Mucosa of stomach (tissue), 1 donor: ENCODE measurements around the gene MSL1.

Experiments used
- H3K27me3 ChIP-seq: one replicate; pipeline ENCODE4 v1.7.0; 2013; ENCODE audit warnings: mild to moderate bottlenecking, low read length; ENCODE audit not compliant: control insufficient read depth, insufficient read depth
- H3K36me3 ChIP-seq: one replicate; pipeline ENCODE4 v1.7.0; 2013; ENCODE audit warnings: low read length; ENCODE audit not compliant: control insufficient read depth, insufficient read depth
- H3K4me1 ChIP-seq: one replicate; pipeline ENCODE4 v1.7.0; 2013; ENCODE audit warnings: mild to moderate bottlenecking, low read length; ENCODE audit not compliant: control insufficient read depth, insufficient read depth
- H3K4me3 ChIP-seq: one replicate; pipeline ENCODE4 v1.7.0; 2013; ENCODE audit warnings: low read length
- H3K9ac ChIP-seq: one replicate; pipeline ENCODE4 v1.7.0; 2013; ENCODE audit warnings: mild to moderate bottlenecking, low read length, moderate library complexity
- H3K9me3 ChIP-seq: one replicate; pipeline ENCODE4 v1.7.0; 2013; ENCODE audit warnings: mild to moderate bottlenecking, low read length, moderate library complexity; ENCODE audit not compliant: control insufficient read depth
- donor health status: Pancreatic carcinoma.

Gene MSL1, protein sequence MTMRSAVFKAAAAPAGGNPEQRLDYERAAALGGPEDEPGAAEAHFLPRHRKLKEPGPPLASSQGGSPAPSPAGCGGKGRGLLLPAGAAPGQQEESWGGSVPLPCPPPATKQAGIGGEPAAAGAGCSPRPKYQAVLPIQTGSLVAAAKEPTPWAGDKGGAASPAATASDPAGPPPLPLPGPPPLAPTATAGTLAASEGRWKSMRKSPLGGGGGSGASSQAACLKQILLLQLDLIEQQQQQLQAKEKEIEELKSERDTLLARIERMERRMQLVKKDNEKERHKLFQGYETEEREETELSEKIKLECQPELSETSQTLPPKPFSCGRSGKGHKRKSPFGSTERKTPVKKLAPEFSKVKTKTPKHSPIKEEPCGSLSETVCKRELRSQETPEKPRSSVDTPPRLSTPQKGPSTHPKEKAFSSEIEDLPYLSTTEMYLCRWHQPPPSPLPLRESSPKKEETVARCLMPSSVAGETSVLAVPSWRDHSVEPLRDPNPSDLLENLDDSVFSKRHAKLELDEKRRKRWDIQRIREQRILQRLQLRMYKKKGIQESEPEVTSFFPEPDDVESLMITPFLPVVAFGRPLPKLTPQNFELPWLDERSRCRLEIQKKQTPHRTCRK

DNA sequence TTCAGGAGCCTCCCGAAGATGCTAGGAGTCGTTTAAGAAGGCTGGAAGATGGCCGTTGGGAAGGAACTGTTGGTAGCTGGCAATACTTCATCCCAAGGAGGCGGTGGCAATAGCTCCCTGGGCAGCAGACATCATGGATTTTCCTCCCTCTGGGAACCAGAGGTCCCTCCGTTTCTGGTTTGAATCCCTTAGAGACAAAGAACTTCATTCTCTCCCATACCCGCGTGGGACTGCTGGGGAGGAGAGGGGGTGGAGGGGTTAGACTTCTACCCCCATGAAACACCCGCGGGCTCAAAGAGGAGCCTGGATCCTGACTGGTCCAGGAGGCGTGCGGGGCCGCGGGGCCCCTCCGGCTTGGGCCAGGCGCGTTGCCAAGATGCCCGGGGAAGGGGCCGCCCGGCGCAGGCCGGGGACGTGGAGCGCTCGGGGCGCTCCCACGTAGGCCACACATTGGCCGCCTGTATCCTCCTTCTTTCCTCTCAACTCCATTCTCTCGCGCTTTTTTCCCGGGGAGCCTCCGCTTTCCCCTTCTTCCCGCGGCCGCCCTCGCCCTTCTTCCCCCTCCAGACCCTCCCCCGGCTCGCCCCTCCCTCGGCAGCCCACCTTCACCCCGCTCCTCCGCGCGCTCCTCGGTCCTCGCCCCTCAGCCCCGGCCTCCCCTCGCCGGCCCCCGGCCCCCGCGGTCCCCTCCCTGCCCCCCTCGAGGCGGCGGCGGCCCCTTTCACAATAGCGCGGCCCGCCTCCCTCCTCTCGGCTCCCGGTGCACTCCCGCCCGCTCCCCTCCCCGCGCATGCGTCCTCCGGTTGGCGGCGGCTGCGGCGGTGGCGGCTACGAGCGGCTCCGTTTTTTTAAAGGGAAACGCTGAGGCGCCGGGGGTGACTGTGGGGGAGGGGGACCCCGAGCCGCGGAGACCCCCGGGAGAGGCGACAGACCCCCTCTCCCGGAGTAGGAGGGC is at the start of gene MSL1:
Gene MSL1 (plus strand): TSS at position 791 of the 955 bp plus-strand sequence. CDS start 642 bp downstream, outside the sequence.
- H3K4me1 ChIP-seq: peaks cover 3% of the 10 kb centered on the region
- no peaks in the 10 kb centered on the region for H3K27me3 ChIP-seq
- H3K4me3 ChIP-seq: peak within 1 kb of the TSS; percentile 72
- peak within 1 kb of the TSS; percentile 80 for H3K9ac ChIP-seq
- H3K9me3 ChIP-seq: no peaks in the 10 kb centered on the region
- H3K36me3 ChIP-seq: peaks cover 5% of the 10 kb centered on the region

DNA sequence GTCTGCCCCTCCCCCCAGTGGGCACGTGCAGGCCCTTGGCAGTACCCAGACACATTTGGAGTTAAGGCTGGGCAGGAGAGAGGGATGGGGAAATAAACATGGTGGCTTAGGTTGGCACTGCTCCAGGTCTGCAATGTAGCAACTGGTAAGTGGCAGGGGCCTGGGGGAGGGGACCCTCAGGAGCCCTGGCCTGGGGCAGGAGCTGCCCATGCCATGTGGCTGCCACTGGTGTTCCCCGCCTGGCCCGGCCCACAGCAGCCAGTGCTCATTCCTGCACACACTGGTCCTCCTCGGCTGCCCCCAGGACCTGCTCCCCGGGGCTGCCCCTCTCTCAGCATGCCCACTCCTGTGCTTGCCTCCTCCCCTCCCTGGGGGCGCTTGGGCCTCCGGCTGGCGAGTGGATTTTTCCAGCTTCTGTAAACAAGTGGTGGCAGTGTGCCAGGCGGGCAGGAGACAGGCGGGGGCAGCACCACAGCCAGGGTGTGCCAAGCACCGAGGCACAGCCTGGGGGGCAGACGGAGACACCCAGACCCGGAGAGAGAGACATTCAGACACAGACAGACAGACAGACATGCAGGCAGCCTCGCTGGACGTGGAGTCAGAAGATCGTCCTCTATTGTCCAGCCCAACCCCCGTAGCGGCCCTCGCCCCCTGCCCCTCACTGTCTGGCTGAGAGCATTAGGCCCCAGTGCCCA is 49.6 kb upstream of the MSL1 start:
- Histone ChIP-seq H3K9me3 (no peaks in the 10 kb centered on the region), H3K27me3 (no peaks in the 10 kb centered on the region), H3K9ac (peak overlapping the region; percentile 77), H3K36me3 (peaks cover 4% of the 10 kb centered on the region), H3K4me3 (peak overlapping the region; percentile 56), H3K4me1 (peaks cover 98% of the 10 kb centered on the region)

DNA sequence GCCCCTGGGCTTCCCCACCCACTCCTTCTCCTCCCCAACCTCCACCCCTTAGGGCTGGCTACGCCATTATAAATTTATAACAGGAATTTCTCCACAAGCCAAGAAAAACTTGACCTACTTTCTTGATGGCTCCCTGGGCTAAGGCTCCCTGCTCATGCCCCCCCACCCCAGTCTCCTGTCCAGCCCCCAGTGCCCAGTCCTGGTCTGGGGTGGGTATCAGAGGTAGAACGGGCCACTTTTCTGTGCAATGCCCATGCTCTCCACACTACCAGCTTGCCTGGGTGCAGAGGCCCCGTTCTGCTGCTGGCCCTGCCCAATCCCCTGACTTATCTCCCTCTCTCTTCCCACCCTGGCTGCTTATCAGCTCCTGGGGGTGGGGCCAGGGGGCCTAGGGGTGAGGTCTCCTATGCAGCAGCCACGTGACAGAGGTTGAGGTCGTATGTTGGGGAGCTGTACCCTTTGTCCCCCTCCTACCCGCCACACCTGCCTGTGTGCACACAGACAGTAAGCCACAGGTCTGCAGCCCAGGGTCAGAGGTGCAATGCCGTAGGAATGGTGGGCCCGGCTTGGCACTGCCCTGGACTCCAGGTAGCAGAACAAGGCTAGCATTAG is 48.9 kb upstream of the MSL1 start:
- Histone ChIP-seq H3K9me3 (no peaks in the 10 kb centered on the region), H3K27me3 (no peaks in the 10 kb centered on the region), H3K36me3 (peaks cover 7% of the 10 kb centered on the region), H3K9ac (peak overlapping the region; percentile 77), H3K4me3 (no peak overlapping the region), H3K4me1 (peaks cover 91% of the 10 kb centered on the region)

DNA sequence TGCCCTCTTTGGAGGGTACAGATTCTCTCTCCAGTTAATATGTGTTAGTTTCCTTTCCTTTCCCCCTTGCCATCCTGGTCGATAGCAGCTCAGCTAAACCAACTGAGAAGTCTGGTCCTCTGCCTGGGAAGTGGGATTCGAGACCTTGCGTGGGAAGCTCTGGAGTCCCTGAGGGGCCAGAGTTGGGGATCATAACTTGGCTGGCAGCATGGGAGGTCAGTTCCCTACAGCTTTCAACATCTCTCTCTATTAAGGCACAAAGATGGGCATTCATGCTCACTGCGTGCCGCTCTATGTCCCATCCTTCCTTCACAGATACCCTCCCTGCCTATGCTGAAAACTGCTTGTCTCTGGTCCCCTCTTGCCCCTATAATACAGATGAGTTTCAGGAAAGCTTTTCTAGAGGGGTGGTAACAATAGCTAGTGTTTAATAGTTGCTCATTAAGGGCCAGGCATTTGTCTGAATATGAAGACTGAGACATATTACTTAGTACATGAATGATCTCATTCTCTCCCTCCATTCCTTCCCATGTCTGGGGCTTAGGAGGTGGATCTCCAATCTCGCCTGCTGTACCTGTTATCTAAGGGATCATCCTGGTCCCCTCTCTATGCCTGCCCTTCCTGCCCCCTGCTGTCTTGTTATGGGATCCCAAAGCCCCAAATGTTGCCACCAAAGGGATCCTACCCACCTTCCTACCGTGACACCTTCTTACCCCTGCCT is 48.2 kb upstream of the MSL1 start:
- no peak overlapping the region for H3K4me3 ChIP-seq
- peak overlapping the region; percentile 44 for H3K9ac ChIP-seq
- no peaks in the 10 kb centered on the region for H3K27me3 ChIP-seq
- H3K36me3 ChIP-seq: peaks cover 7% of the 10 kb centered on the region
- H3K9me3 ChIP-seq: no peaks in the 10 kb centered on the region
- peaks cover 83% of the 10 kb centered on the region for H3K4me1 ChIP-seq

DNA sequence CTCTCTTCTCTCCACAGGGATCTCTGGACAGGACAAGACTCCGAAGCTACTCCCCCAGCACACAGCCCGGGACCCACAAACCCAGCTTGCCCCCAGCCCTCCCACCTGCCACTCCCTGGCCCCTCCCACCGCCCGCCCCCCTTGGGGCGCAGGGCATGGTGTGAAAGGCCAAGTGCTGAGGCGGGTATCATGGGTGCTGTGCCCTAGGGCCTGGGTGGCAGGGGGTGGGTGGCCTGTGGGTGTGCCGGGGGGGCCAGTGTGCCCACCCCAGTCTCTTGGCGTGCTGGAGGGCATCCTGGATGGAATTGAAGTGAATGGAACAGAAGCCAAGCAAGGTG is 47.6 kb upstream of the MSL1 start:
- Histone ChIP-seq H3K27me3 (no peaks in the 10 kb centered on the region), H3K36me3 (peaks cover 7% of the 10 kb centered on the region), H3K9ac (peak overlapping the region; percentile 44), H3K9me3 (no peaks in the 10 kb centered on the region), H3K4me1 (peaks cover 78% of the 10 kb centered on the region), H3K4me3 (no peak overlapping the region)

GRCh38 chr17:40074871-40075200 is 46.9 kb upstream of the MSL1 start:
- peak overlapping the region; percentile 44 for H3K9ac ChIP-seq
- peaks cover 71% of the 10 kb centered on the region for H3K4me1 ChIP-seq
- no peaks in the 10 kb centered on the region for H3K9me3 ChIP-seq
- no peak overlapping the region for H3K4me3 ChIP-seq
- no peaks in the 10 kb centered on the region for H3K27me3 ChIP-seq
- peaks cover 7% of the 10 kb centered on the region for H3K36me3 ChIP-seq

- Histone ChIP-seq H3K27me3 (no peaks in the 10 kb centered on the region), H3K9me3 (no peaks in the 10 kb centered on the region), H3K9ac (peak overlapping the region; percentile 44), H3K36me3 (peaks cover 7% of the 10 kb centered on the region), H3K4me3 (no peak overlapping the region), H3K4me1 (peaks cover 66% of the 10 kb centered on the region)
Measured at GRCh38 chr17:40075201-40075941, 46.4 kb upstream of the MSL1 start.

DNA sequence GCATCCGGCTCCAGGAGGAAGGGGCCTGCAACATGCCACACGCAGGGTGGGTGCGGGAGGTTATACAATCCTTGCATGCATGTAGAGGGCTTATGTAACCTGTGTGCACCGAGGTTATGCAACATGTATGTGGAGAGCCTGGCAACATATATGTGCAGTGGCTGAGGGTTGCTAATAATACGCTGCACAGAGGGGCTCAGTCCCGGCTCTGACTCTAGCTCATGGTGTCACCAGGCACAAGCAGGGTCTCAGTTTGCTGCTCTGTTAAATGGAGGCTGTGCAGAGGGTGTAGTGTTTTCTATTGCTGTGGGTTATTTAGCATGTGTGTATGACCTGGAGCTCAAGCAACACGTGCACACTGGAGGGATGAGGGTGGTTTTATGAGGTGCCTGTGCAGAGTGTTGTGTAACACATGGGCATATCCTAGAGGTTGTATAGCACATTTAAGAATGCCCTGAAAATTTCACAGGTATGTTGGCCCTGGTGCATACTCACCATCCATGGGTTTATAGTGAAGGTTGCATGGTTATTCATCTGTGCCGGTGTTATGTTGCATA is 45.8 kb upstream of the MSL1 start:
- Histone ChIP-seq H3K4me3 (no peak overlapping the region), H3K9ac (peak overlapping the region; percentile 44), H3K9me3 (no peaks in the 10 kb centered on the region), H3K4me1 (peaks cover 62% of the 10 kb centered on the region), H3K36me3 (peaks cover 7% of the 10 kb centered on the region), H3K27me3 (no peaks in the 10 kb centered on the region)

GRCh38 chr17:40076591-40076990 is 45.2 kb upstream of the MSL1 start:
- Histone ChIP-seq H3K27me3 (no peaks in the 10 kb centered on the region), H3K9ac (peak overlapping the region; percentile 3), H3K4me1 (peaks cover 59% of the 10 kb centered on the region), H3K4me3 (no peak overlapping the region), H3K36me3 (peaks cover 7% of the 10 kb centered on the region), H3K9me3 (no peaks in the 10 kb centered on the region)

DNA sequence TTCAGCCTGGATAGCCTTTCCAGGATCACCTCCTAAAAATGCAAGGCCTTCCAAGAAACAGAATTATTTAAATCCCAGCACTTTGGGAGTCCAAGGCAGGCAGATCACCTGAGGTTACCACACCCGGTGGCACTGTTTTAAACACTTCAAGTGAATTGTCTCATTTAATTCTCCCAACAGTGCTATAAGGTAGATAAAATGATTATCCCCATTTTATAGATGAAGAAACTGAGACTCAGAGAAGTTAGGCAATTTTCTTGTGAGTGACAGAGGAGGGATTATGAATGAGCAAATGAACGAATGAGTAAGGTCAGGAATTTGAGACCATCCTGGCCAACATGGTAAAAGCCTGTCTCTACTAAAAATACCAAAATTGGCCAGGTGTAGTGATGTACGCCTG is 42.2 kb upstream of the MSL1 start:
- H3K27me3 ChIP-seq: no peaks in the 10 kb centered on the region
- no peaks in the 10 kb centered on the region for H3K9me3 ChIP-seq
- peaks cover 30% of the 10 kb centered on the region for H3K4me1 ChIP-seq
- no peak overlapping the region for H3K9ac ChIP-seq
- H3K4me3 ChIP-seq: no peak overlapping the region
- peaks cover 13% of the 10 kb centered on the region for H3K36me3 ChIP-seq
